ENCODE measurements around the gene DPP8. TPM values are rescaled to one million over a fixed set of nuclear protein-coding genes. Genes with fewer than 3 reads are reported as not detected.
A peak's percentile ranks its signal among the peaks of the same experiment; 100 is the strongest.
"Not testable (repeated sequence)": the region's sequence is repeated elsewhere in the genome, so short reads cannot be mapped to it uniquely, and the experiment has no call there.

Gene DPP8
- polyA plus RNA-seq, 1 donor: 35.0 TPM

DNA sequence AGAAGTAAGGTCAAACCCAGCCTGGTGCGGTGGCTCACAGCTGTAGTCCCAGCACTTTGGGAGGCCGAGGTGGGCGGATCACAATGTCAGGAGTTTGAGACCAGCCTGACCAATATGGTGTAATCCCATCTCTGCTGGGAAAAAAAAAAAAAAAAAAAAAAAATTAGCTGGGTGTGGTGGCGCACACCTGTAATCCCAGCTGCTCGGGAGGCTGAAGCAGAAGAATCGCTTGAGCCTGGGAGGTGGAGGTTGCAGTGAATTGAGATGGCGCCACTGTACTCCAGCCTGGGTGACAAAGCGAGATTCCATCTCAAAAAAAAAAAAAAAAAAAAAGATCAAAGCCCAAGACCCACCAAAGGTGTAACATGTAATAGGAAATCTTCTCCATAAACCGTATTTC lies 31.8 kb upstream of the DPP8 start:
- H3K4me3 ChIP-seq (ENCODE audit: low read length); H3K27ac ChIP-seq (ENCODE audit: low read length); H3K27me3 ChIP-seq (ENCODE audit: control insufficient read depth, insufficient read depth, low read length); DNase-seq; H3K4me1 ChIP-seq (ENCODE audit: control insufficient read depth, insufficient read depth, low read length); H3K9me3 ChIP-seq (ENCODE audit: control insufficient read depth, low read depth, low read length); H3K36me3 ChIP-seq (ENCODE audit: control insufficient read depth, insufficient read depth, low read length): not testable (repeated sequence)
- WGBS (ENCODE audit: insufficient coverage, low lambda C conversion rate): no CpG with 5 or more reads among the region's 9 CpGs

DNA sequence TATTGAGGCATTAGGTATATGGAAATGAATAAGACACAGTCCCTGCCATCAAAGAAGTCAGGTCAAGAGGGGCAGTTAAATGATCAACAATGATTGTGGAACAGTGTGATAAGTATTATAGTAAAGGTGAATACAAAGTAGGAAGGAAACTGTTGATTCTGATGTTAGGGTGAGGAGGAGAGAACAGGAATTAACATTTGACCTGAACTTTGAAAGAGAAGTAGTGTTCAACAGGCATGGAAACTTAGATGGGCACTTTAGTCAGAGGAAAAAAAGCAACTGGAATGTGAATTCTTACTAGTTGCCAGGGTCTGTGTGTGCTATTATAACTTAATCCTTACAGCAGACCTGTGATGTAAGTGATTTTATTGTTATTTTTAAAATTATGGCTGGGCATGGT lies 30.4 kb upstream of the DPP8 start:
- H3K4me3 ChIP-seq (ENCODE audit: low read length): no peak overlapping the region
- H3K36me3 ChIP-seq (ENCODE audit: control insufficient read depth, insufficient read depth, low read length): no peaks in the 10 kb centered on the region
- DNase-seq: no peak
- no peaks in the 10 kb centered on the region for H3K4me1 ChIP-seq (ENCODE audit: control insufficient read depth, insufficient read depth, low read length)
- no peak overlapping the region for H3K27ac ChIP-seq (ENCODE audit: low read length)
- no peaks in the 10 kb centered on the region for H3K9me3 ChIP-seq (ENCODE audit: control insufficient read depth, low read depth, low read length)
- H3K27me3 ChIP-seq (ENCODE audit: control insufficient read depth, insufficient read depth, low read length): no peaks in the 10 kb centered on the region

DNA sequence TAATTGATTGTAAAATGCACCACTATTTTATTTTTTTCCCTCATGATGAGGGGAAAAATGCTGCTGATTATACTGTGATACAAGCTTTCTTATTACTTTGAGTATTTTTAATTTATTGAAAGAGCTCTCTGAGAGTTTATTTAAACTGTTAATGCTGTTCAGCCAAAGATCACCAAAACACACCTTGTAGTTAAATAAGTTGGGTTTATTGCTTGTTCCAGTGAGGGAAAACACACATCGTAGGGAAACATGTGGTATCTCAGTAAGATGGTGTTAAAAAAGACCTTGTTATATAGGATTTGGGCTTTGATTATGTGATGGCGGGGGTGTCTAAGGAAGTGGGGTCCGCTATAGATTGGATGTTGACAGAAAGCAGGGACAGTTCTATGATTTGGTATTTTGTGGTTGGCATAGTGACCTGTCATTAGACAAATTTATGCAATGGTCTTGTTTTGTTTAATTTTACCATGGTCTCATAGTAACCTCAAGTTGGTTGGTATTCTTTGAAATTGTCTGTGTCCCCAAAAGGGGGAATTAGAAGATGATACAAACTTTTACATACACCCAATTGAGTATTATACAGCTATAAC lies 23.8 kb upstream of the DPP8 start:
- no CpG with 5 or more reads among the region's 3 CpGs for WGBS (ENCODE audit: insufficient coverage, low lambda C conversion rate)
- no peak overlapping the region for H3K4me3 ChIP-seq (ENCODE audit: low read length)
- H3K27me3 ChIP-seq (ENCODE audit: control insufficient read depth, insufficient read depth, low read length): no peaks in the 10 kb centered on the region
- DNase-seq: no peak
- H3K36me3 ChIP-seq (ENCODE audit: control insufficient read depth, insufficient read depth, low read length): no peaks in the 10 kb centered on the region
- no peaks in the 10 kb centered on the region for H3K4me1 ChIP-seq (ENCODE audit: control insufficient read depth, insufficient read depth, low read length)
- no peak overlapping the region for H3K27ac ChIP-seq (ENCODE audit: low read length)
- no peaks in the 10 kb centered on the region for H3K9me3 ChIP-seq (ENCODE audit: control insufficient read depth, low read depth, low read length)

- Histone ChIP-seq H3K27ac (ENCODE audit: low read length) (no peak overlapping the region), H3K27me3 (ENCODE audit: control insufficient read depth, insufficient read depth, low read length) (no peaks in the 10 kb centered on the region), H3K4me1 (ENCODE audit: control insufficient read depth, insufficient read depth, low read length) (peaks cover 5% of the 10 kb centered on the region), H3K4me3 (ENCODE audit: low read length) (no peak overlapping the region), H3K9me3 (ENCODE audit: control insufficient read depth, low read depth, low read length) (no peaks in the 10 kb centered on the region), H3K36me3 (ENCODE audit: control insufficient read depth, insufficient read depth, low read length) (peaks cover 2% of the 10 kb centered on the region)
- 100% methylated on average over 1 of the region's 1 CpG for WGBS (ENCODE audit: insufficient coverage, low lambda C conversion rate)
- DNase-seq: no peak
These were observed 22.8 kb upstream of the DPP8 start for GRCh38 chr15:65540314-65540713.

GRCh38 chr15:65535192-65535591 lies 17.7 kb upstream of the DPP8 start:
- 87% methylated on average over 4 of the region's 4 CpGs for WGBS (ENCODE audit: insufficient coverage, low lambda C conversion rate)
- Histone ChIP-seq H3K9me3 (ENCODE audit: control insufficient read depth, low read depth, low read length) (no peaks in the 10 kb centered on the region), H3K27ac (ENCODE audit: low read length) (no peak overlapping the region)

GRCh38 chr15:65533057-65533756 lies 15.7 kb upstream of the DPP8 start:
- Histone ChIP-seq H3K27me3 (ENCODE audit: control insufficient read depth, insufficient read depth, low read length) (no peaks in the 10 kb centered on the region), H3K27ac (ENCODE audit: low read length) (peak overlapping the region; percentile 73), H3K36me3 (ENCODE audit: control insufficient read depth, insufficient read depth, low read length) (peaks cover 2% of the 10 kb centered on the region), H3K9me3 (ENCODE audit: control insufficient read depth, low read depth, low read length) (no peaks in the 10 kb centered on the region), H3K4me1 (ENCODE audit: control insufficient read depth, insufficient read depth, low read length) (peaks cover 26% of the 10 kb centered on the region), H3K4me3 (ENCODE audit: low read length) (no peak overlapping the region)
- peak in 1 of 2 donors; percentile 75 for DNase-seq
- WGBS (ENCODE audit: insufficient coverage, low lambda C conversion rate): no CpG with 5 or more reads among the region's 5 CpGs

More at GRCh38 chr15:65535192-65535591, 17.7 kb upstream of the DPP8 start:
- Histone ChIP-seq H3K36me3 (ENCODE audit: control insufficient read depth, insufficient read depth, low read length) (peaks cover 2% of the 10 kb centered on the region), H3K4me1 (ENCODE audit: control insufficient read depth, insufficient read depth, low read length) (peaks cover 26% of the 10 kb centered on the region), H3K4me3 (ENCODE audit: low read length) (no peak overlapping the region), H3K27me3 (ENCODE audit: control insufficient read depth, insufficient read depth, low read length) (no peaks in the 10 kb centered on the region)
- DNase-seq: no peak

DNA sequence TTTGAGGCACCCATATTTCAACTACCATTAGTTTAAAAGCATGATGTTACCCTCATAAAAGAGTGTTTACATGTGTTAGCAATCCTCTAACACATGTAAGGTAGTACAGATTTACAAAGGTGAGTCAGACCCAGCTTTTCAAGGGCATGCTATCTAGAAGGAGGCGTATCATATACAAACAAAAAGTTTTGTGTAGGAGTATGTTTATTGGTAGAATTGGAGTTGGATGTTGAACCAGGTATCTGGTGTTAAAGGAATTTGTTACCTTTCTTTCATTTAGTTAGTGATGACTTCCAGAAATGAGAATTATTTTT lies 15.2 kb upstream of the DPP8 start:
- no CpG with 5 or more reads among the region's 1 CpG for WGBS (ENCODE audit: insufficient coverage, low lambda C conversion rate)
- no peak for DNase-seq

GRCh38 chr15:65530318-65531111 lies 13.0 kb upstream of the DPP8 start, which contains the start of gene HACD3:
TSS of gene HACD3 (plus strand) at chr15:65530463. CDS start at chr15:65530632, 169 bp downstream.
- peaks cover 23% of the 10 kb centered on the region for H3K4me1 ChIP-seq (ENCODE audit: control insufficient read depth, insufficient read depth, low read length)
- H3K27ac ChIP-seq (ENCODE audit: low read length): peak within 1 kb of the TSS; percentile 79
- no peaks in the 10 kb centered on the region for H3K36me3 ChIP-seq (ENCODE audit: control insufficient read depth, insufficient read depth, low read length)
- no CpG with 5 or more reads among the region's 88 CpGs for WGBS (ENCODE audit: insufficient coverage, low lambda C conversion rate)
- H3K9me3 ChIP-seq (ENCODE audit: control insufficient read depth, low read depth, low read length): no peaks in the 10 kb centered on the region
- H3K27me3 ChIP-seq (ENCODE audit: control insufficient read depth, insufficient read depth, low read length): no peaks in the 10 kb centered on the region
- H3K4me3 ChIP-seq (ENCODE audit: low read length): peak within 1 kb of the TSS; percentile 80
- DNase-seq: peak; percentile 82 to 88

More for the DNA sequence above, 15.2 kb upstream of the DPP8 start:
- H3K27ac ChIP-seq (ENCODE audit: low read length): peak overlapping the region; percentile 73
- peaks cover 2% of the 10 kb centered on the region for H3K36me3 ChIP-seq (ENCODE audit: control insufficient read depth, insufficient read depth, low read length)
- peaks cover 26% of the 10 kb centered on the region for H3K4me1 ChIP-seq (ENCODE audit: control insufficient read depth, insufficient read depth, low read length)
- no peaks in the 10 kb centered on the region for H3K27me3 ChIP-seq (ENCODE audit: control insufficient read depth, insufficient read depth, low read length)
- H3K4me3 ChIP-seq (ENCODE audit: low read length): no peak overlapping the region
- no peaks in the 10 kb centered on the region for H3K9me3 ChIP-seq (ENCODE audit: control insufficient read depth, low read depth, low read length)

GRCh38 chr15:65529762-65530317 lies 12.4 kb upstream of the DPP8 start:
- Histone ChIP-seq H3K4me3 (ENCODE audit: low read length) (peak overlapping the region; percentile 80), H3K9me3 (ENCODE audit: control insufficient read depth, low read depth, low read length) (no peaks in the 10 kb centered on the region), H3K36me3 (ENCODE audit: control insufficient read depth, insufficient read depth, low read length) (no peaks in the 10 kb centered on the region), H3K27ac (ENCODE audit: low read length) (peak overlapping the region; percentile 27), H3K4me1 (ENCODE audit: control insufficient read depth, insufficient read depth, low read length) (peaks cover 19% of the 10 kb centered on the region), H3K27me3 (ENCODE audit: control insufficient read depth, insufficient read depth, low read length) (no peaks in the 10 kb centered on the region)
- 83% methylated on average over 1 of the region's 13 CpGs for WGBS (ENCODE audit: insufficient coverage, low lambda C conversion rate)
- DNase-seq: no peak

DNA sequence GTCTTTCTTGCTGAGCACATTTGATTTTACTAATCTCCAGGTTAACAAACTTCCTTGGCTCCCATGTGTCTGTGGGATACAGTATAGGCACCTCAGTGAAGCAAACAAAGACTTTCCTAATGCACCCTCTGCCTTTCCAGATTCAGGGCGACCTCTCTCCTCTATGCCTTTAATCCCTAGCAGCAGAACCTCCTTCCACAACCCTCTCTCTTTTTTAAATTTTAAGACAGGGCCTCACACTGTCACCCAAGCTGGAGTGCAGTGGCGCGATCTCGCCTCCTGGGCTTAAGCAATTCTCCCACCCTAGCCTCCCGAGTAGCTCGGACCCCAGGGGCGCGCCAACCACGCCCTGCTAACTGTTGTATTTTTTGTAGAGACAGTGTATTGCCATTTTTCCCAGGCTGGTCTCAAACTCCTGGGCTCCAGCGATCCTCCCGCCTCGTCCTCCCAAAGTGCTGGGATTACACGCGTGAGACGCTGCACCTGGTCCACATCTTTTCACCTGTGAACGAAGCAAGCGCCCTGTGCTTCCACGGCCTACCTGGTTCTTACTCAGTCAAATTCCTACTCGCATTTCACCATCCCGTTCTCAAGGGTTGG lies 11.1 kb upstream of the DPP8 start:
- H3K36me3 ChIP-seq (ENCODE audit: control insufficient read depth, insufficient read depth, low read length): no peaks in the 10 kb centered on the region
- DNase-seq: no peak
- H3K27ac ChIP-seq (ENCODE audit: low read length): no peak overlapping the region
- WGBS (ENCODE audit: insufficient coverage, low lambda C conversion rate): no CpG with 5 or more reads among the region's 20 CpGs
- peaks cover 9% of the 10 kb centered on the region for H3K4me1 ChIP-seq (ENCODE audit: control insufficient read depth, insufficient read depth, low read length)
- H3K9me3 ChIP-seq (ENCODE audit: control insufficient read depth, low read depth, low read length): no peaks in the 10 kb centered on the region
- H3K4me3 ChIP-seq (ENCODE audit: low read length): no peak overlapping the region
- H3K27me3 ChIP-seq (ENCODE audit: control insufficient read depth, insufficient read depth, low read length): no peaks in the 10 kb centered on the region

All from large intestine (tissue), 3 donors.